Measurements from ENCODE around the gene ABCA2. TPM values are rescaled to one million over a fixed set of nuclear protein-coding genes. Genes with fewer than 3 reads are reported as not detected.

ABCA2 gene
- total RNA-seq, 4 donors from 2014 or later = 10.4 to 44.7 (median 33.4) TPM

DNA sequence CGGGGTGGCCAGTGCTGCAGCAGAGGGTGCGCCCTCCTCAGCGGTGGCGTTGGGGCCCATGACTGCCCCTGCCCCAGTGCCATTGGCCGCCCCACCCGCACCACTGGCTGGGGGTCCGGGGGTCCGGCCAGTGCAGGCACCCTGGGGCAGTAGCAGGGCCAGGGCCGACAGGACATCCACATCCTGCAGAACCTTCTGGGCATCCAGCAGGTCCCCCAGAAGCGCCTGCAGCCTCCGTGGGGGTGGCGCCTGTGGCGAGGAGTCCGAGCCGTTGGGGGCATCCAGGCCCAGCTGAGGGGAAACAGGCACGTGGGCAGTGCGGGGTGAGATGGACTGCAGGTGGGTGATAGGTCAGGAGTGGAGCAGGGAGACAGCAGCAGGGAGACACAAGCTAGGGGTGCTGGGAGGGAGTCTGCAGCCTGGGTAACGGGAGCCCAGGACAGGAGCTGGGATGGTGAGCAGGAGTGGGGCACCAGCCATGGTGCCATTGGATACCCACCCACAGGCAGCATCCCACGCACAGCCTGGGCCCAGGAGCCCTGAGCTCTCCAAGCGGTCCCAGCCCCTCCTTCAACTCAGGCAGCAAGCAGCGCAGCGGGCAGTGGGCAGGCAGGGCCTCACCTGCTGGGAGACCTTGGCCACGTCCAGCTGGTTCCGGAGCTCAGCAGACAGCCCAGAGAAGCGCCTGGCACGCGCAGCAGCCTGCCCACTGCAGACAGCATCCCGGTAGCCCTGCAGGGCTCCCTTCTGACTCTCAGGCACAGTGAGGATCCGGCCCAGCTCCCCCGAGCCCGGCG, 7.1 kb downstream of the ABCA2 start:
- peaks cover 33% of the 10 kb centered on the region for H3K36me3 ChIP-seq
- no peaks in the 10 kb centered on the region for H3K27me3 ChIP-seq
- no peak for DNase-seq (ENCODE audit: low spot score in 2 of 2)
- WGBS = 94% methylated on average over 6 of the region's 32 CpGs
- H3K4me1 ChIP-seq = peaks cover 6% of the 10 kb centered on the region
- no peaks in the 10 kb centered on the region for H3K9me3 ChIP-seq
- TF ChIP-seq, protein P1, sequence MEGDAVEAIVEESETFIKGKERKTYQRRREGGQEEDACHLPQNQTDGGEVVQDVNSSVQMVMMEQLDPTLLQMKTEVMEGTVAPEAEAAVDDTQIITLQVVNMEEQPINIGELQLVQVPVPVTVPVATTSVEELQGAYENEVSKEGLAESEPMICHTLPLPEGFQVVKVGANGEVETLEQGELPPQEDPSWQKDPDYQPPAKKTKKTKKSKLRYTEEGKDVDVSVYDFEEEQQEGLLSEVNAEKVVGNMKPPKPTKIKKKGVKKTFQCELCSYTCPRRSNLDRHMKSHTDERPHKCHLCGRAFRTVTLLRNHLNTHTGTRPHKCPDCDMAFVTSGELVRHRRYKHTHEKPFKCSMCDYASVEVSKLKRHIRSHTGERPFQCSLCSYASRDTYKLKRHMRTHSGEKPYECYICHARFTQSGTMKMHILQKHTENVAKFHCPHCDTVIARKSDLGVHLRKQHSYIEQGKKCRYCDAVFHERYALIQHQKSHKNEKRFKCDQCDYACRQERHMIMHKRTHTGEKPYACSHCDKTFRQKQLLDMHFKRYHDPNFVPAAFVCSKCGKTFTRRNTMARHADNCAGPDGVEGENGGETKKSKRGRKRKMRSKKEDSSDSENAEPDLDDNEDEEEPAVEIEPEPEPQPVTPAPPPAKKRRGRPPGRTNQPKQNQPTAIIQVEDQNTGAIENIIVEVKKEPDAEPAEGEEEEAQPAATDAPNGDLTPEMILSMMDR (IDR thresholded peaks at IDR 0.05) = no peak
- TF ChIP-seq EP300 (IDR thresholded peaks at IDR 0.05) (no peak), POLR2AphosphoS5 (IDR thresholded peaks at IDR 0.05) (no peak), POLR2A (IDR thresholded peaks at IDR 0.05) (no peak)
- H3K4me3 ChIP-seq = no peak overlapping the region
- no peak overlapping the region for H3K27ac ChIP-seq

DNA sequence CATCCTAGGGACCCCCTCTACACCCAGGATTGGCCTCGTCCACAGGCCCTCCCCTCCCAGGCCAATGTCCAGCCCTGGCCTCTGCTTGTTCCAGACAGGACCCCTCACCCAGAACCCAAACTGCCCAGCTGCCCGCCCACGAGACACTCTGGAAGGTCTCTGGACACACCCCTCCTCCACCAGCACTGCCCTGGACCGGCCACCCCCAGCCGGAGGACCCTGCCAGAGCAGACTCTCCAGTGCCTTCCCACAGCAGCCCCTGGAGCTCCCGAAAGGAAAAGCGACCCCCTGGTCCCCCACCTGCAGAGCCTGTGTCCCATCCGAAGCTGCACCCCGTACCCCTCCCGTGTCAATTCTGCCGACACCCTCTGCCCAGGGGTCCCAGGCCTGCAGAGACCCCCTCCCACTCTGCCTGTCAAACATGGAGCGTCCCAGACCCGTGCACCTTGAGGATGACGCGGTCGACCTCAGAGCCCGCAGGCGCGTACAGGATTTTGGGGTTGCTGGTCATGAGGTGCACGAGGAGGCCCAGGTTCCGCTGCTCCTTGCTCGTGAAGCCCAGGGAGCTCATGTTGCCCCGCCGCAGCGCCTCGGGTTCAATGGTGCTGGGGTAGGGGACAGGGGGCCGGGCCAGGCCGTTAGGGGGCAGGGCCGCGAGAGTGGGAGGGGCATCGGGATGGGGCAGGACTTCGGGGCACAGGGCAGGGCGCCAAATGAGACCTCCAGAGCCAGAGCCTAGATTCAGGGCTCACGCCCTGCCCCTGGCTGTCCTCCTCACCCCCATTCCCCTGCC, 8.0 kb downstream of the ABCA2 start:
- Histone ChIP-seq H3K4me3 (no peak overlapping the region), H3K36me3 (peaks cover 42% of the 10 kb centered on the region), H3K27ac (no peak overlapping the region), H3K9me3 (no peaks in the 10 kb centered on the region), H3K4me1 (no peaks in the 10 kb centered on the region), H3K27me3 (no peaks in the 10 kb centered on the region)
- 91% methylated on average over 12 of the region's 34 CpGs for WGBS
- DNase-seq (ENCODE audit: low spot score in 2 of 2) = no peak
- no peak for TF ChIP-seq EP300 (IDR thresholded peaks at IDR 0.05)

DNA sequence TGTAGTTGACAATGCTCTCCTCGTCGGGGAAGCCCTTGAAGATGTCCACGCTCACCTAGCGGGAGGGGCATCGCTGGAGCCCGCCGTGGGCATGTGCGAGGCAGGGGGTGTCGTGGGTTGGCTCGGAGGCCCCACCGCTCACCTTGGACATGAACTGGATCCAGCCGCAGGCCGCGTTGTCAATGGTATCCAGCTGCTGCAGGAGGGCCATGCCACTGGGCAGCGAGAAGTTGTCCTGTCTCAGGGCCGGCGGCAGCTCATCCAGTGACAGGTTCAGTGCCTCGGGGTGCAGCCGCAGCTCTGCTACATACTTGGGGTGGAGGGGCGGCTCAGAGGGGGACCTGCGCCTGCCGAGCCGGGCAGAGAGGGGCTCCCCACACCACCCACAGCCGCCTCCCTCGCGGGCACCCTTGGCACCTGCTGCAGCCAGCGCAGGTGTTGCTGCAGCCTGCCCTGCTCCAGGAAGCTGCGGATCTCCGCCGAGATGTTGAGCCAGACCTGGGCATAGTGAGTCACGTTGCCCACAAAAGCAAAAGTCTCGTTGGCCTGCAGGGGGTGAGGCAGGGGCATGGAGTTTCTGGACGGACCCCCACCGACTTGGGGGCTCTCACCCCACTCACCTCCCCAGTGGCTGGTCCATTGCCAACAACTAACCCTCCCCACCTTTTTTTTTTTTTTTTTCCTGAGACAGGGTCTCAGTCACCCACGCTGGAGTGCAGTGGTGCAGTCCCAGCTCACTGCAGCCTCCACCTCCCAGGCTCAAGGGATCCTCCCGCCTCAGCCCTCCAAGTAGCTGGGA, 9.1 kb downstream of the ABCA2 start:
- H3K4me1 ChIP-seq = no peaks in the 10 kb centered on the region
- no peak overlapping the region for H3K4me3 ChIP-seq
- no peak for TF ChIP-seq EP300 (IDR thresholded peaks at IDR 0.05)
- TF ChIP-seq POLR2A (IDR thresholded peaks at IDR 0.05) = no peak
- TF ChIP-seq POLR2AphosphoS5 (IDR thresholded peaks at IDR 0.05) = no peak
- TF ChIP-seq, protein P1 (IDR thresholded peaks at IDR 0.05) = no peak
- peaks cover 50% of the 10 kb centered on the region for H3K36me3 ChIP-seq
- H3K9me3 ChIP-seq = no peaks in the 10 kb centered on the region
- 77% methylated on average over 20 of the region's 36 CpGs for WGBS
- no peak overlapping the region for H3K27ac ChIP-seq
- no peaks in the 10 kb centered on the region for H3K27me3 ChIP-seq
- no peak for DNase-seq (ENCODE audit: low spot score in 2 of 2)

DNA sequence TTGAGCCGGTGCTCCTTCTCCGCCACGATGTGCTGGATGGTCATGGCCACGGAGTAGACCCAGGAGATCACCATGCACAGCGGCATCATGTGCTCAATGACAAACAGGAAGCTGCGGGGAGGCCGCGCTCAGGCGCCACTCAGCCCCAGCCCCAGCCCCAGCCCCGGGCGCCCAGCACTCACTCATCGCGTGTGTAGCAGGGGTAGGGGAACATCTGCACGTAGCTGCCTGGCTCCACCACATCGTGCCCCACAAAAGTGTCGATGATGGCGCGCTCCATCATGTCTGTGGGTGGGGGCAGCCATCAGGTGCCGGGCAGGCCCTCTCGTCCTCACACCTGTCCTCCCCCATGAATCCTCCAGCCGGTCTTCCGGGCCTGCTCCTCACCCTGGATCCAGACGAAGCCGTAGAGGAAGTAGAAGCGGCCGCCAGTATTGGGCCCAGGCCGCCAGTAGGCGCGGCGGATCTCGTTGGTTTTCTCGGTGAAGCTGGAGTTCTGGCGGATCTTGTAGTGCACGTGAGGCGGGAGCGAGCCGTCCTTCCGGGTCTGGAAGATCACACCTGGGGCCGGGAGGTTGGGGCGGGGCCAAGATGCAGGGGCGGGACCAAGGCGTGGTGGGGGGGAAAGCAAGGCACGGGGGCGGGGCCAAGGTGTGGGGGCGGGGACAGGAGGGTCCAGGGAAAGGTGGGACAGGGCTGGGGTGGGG, 10.1 kb downstream of the ABCA2 start:
- Histone ChIP-seq H3K27me3 (no peaks in the 10 kb centered on the region), H3K4me1 (no peaks in the 10 kb centered on the region), H3K27ac (no peak overlapping the region), H3K9me3 (no peaks in the 10 kb centered on the region), H3K4me3 (no peak overlapping the region), H3K36me3 (peaks cover 55% of the 10 kb centered on the region)
- no peak for DNase-seq (ENCODE audit: low spot score in 2 of 2)
- TF ChIP-seq POLR2A (IDR thresholded peaks at IDR 0.05) = no peak
- TF ChIP-seq EP300 (IDR thresholded peaks at IDR 0.05) = no peak
- TF ChIP-seq, protein P1 (IDR thresholded peaks at IDR 0.05) = no peak
- no peak for TF ChIP-seq POLR2AphosphoS5 (IDR thresholded peaks at IDR 0.05)
- 98% methylated on average over 20 of the region's 45 CpGs for WGBS

DNA sequence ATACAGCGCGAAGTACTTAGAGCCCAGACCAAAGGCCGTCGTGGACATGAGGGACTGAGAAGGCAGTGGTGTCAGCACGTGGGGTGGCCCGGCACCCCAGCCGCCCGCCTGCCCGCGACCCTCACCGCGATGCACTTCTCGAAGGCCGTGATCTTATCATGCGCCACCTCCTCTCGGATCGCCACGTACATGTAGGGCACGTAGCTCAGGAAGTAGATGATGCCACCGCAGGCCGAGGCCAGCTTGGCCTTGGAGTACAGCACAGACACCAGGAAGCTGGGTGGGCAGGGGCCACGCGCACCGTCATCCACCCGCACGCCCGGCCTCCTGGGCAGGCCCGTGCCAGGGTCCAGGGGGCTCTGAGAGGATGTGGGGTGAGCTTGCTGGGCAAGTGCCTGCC, 11.0 kb downstream of the ABCA2 start:
- Histone ChIP-seq H3K36me3 (peaks cover 64% of the 10 kb centered on the region), H3K27me3 (no peaks in the 10 kb centered on the region), H3K27ac (no peak overlapping the region), H3K4me1 (no peaks in the 10 kb centered on the region), H3K9me3 (no peaks in the 10 kb centered on the region), H3K4me3 (no peak overlapping the region)
- DNase-seq (ENCODE audit: low spot score in 2 of 2) = no peak
- WGBS = 100% methylated on average over 4 of the region's 28 CpGs
- TF ChIP-seq EP300 (IDR thresholded peaks at IDR 0.05) (no peak), POLR2A (IDR thresholded peaks at IDR 0.05) (no peak), POLR2AphosphoS5 (IDR thresholded peaks at IDR 0.05) (no peak)
- TF ChIP-seq, protein P1 (IDR thresholded peaks at IDR 0.05) = no peak
